MM.1S (cell line): Measurements from ENCODE around the gene RNF149.

Experiments
- EZH2 ChIP-seq: fragments of 300-600 bp; sonication (generic); optimal IDR thresholded peaks from 2 replicates; pipeline ENCODE3; 2017; ENCODE audit warnings: low read depth, mild to moderate bottlenecking, antibody characterized with exemption, low read length, mixed read lengths
- TF ChIP-seq, protein P1 (sequence below): fragments of 300-600 bp; sonication (generic); IDR thresholded peaks from 2 replicates; pipeline ENCODE4 v1.5.1; 2016; ENCODE audit warnings: antibody characterized with exemption, low read length, mixed read lengths

DNA sequence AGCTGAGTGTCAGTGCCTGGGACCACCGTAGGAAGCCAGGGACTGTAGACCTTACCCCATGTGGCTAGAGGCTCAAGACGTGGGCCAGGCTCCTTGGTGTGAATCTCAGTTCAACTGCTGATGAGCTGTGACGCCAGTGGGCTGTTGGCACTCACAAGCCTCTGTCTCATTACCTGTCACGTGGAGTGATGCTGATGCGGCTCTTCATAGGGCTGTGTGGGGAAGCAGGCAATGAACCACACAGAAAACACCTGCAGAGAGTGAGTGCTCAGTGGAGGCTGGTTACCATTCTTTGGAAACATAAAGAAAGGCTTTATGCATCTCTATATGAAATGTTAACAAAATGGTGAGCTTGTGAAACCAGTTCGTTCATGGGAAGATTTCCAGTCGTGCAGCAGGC is 42.7 kb upstream of the RNF149 start:
- TF ChIP-seq, protein P1, sequence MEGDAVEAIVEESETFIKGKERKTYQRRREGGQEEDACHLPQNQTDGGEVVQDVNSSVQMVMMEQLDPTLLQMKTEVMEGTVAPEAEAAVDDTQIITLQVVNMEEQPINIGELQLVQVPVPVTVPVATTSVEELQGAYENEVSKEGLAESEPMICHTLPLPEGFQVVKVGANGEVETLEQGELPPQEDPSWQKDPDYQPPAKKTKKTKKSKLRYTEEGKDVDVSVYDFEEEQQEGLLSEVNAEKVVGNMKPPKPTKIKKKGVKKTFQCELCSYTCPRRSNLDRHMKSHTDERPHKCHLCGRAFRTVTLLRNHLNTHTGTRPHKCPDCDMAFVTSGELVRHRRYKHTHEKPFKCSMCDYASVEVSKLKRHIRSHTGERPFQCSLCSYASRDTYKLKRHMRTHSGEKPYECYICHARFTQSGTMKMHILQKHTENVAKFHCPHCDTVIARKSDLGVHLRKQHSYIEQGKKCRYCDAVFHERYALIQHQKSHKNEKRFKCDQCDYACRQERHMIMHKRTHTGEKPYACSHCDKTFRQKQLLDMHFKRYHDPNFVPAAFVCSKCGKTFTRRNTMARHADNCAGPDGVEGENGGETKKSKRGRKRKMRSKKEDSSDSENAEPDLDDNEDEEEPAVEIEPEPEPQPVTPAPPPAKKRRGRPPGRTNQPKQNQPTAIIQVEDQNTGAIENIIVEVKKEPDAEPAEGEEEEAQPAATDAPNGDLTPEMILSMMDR, result no peak
- TF ChIP-seq EZH2, result no peak
